AG04450 (cell line): ENCODE results near the gene PPM1L. TPM values are rescaled to one million over a fixed set of nuclear protein-coding genes. Genes with fewer than 3 reads are reported as not detected.
"Not testable (repeated sequence)": the region's sequence is repeated elsewhere in the genome, so short reads cannot be mapped to it uniquely, and the experiment has no call there.

Experiments
- CTCF ChIA-PET: fragments of 300-600, 350-600 bp; formaldehyde crosslinking; extraction: SDS; loops from one replicate; lab custom pipeline; 2022; ENCODE audit warnings: antibody characterized with exemption, inconsistent platforms; lab: Charles Lee
- POLR2A ChIA-PET: fragments of 350-600 bp; formaldehyde crosslinking; extraction: SDS; loops from one replicate; lab custom pipeline; 2021; ENCODE audit warnings: antibody characterized with exemption, inconsistent platforms; lab: Yijun Ruan, JAX
- DNase-seq: peaks from one replicate; pipeline ENCODE4 v3.0.0-alpha.2; 2011; ENCODE audit warnings: low read depth, low spot score
- H3K27ac ChIP-seq: one replicate; pipeline ENCODE4 v1.5.1; 2012; ENCODE audit warnings: low read depth, low read length, control low read depth
- H3K27me3 ChIP-seq: one replicate; pipeline ENCODE4 v1.6.0; 2012; ENCODE audit warnings: low read length; ENCODE audit not compliant: control insufficient read depth, insufficient read depth
- H3K4me3 ChIP-seq: 2 replicates; pipeline ENCODE4 v1.5.1; 2011; ENCODE audit warnings: mild to moderate bottlenecking, low read depth, low read length, control low read depth
- H3K9me3 ChIP-seq: 2 replicates; pipeline ENCODE4 v1.5.1; 2012; ENCODE audit warnings: low read length; ENCODE audit not compliant: control insufficient read depth, insufficient read depth
- CTCF ChIP-seq: IDR thresholded peaks from 2 replicates; pipeline ENCODE4 v1.5.1; 2011; ENCODE audit warnings: low read depth, low read length, control low read depth, inconsistent platforms
- polyA plus RNA-seq: library from polyadenylated mRNA; depleted of rRNA; stranded (reverse); fragments of >200 nt; gene quantifications from 2 replicates; pipeline ENCODE4 v1.2.3, GENCODE V29; 2011

Gene PPM1L
- polyA plus RNA-seq, 1 experiment, result 0.33 TPM

GRCh38 chr3:161025911-161026310 lies 269.9 kb downstream of the PPM1L start:
- POLR2A ChIA-PET, result no interaction called here
- Histone ChIP-seq H3K27me3 (no peaks in the 10 kb centered on the region), H3K27ac (no peak overlapping the region), H3K9me3 (0 out of 2 replicates have a peak, but pooled peaks cover 4% of the 10 kb centered on the region), H3K4me3 (no peak overlapping the region)
- CTCF ChIA-PET, result no interaction called here
- no peak for DNase-seq
- TF ChIP-seq CTCF, result no peak

DNA sequence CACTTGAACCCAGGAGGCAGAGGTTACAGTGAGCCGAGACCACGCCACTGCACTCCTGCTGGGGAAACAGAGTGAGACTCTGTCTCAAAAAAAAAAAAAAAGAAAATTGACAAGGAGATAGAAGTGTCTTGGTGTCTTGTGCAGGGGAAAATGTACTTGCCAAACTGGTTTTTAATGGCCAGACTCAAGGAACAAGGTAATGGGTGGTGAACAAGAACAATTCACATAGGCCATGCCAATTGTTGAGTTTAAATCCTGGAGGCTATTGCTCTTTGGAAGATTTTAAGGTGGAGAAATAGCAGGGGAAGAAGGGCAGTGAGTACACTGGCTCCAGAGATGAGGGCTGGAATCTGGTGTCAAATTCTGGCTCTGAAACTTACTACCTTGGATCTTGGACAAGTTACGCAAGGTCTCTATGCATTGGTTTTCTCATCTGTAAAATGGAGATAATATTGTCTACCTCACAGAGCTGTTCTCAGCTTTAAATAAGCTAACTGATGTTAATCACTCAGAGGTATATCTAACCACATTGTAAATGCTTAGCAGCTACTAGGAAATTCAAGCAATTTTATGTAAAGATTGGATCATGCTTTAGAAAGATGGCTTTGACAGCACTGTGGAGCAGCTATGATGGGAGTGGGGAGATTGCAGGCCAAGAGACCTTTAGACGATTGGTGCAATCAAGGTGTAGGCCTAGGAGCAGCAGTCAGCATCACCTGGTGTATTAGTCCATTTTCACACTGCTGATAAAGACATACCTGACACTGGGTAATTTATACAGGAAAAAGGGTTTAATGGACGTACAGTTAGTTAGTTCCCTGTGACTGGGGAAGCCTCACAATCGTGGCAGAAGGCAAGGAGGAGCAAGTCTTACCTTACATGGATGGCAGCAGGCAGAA lies 270.8 kb downstream of the PPM1L start:
- ChIA-PET CTCF (no interaction called here), POLR2A (no interaction called here)
- DNase-seq, result no peak
- Histone ChIP-seq H3K9me3 (0 out of 2 replicates have a peak, but pooled peaks cover 4% of the 10 kb centered on the region), H3K27ac (no peak overlapping the region), H3K4me3 (no peak overlapping the region), H3K27me3 (no peaks in the 10 kb centered on the region)
- TF ChIP-seq CTCF, result no peak

GRCh38 chr3:161028555-161029153 lies 272.6 kb downstream of the PPM1L start:
- no peak for DNase-seq
- 0 out of 2 replicates have a peak, but pooled peaks cover 4% of the 10 kb centered on the region for H3K9me3 ChIP-seq
- ChIA-PET CTCF (no interaction called here), POLR2A (no interaction called here)
- H3K27me3 ChIP-seq, result no peaks in the 10 kb centered on the region
- no peak for TF ChIP-seq CTCF
- H3K4me3 ChIP-seq, result no peak overlapping the region
- H3K27ac ChIP-seq, result no peak overlapping the region

- no peak for TF ChIP-seq CTCF
- POLR2A ChIA-PET, result no interaction called here
- Histone ChIP-seq H3K9me3 (no peaks in the 10 kb centered on the region), H3K27me3 (no peaks in the 10 kb centered on the region), H3K27ac (no peak overlapping the region), H3K4me3 (no peak overlapping the region)
- CTCF ChIA-PET, result no interaction called here
- no peak for DNase-seq
Observed at GRCh38 chr3:161031134-161031533, 275.1 kb downstream of the PPM1L start.

DNA sequence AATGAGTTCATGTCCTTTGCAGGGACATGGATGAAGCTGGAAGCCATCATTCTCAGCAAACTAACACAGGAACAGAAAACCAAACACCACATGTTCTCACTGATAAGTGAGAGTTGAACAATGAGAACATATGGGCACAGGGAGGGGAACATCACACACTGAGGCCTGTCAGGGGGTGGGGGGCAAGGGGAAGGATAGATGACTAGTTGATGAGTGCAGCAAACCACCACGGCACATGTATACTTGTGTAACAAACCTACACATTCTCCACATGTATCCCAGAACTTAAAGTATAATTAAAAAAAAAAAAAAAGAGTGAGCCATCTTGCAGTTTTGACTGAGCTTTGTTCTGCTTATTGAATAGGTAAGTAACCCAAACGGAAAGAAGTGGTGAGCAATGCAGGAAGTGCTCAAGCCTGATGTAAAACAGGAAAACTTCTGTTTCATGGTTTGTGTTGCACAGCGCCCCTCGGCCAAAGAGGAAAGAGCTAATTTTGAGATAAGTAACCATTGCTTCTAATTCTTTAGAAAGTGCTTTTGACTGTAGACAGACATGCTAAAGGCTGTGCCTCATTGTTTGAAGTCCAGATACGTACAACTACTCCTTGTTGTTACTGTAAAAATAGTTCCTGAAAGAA lies 279.0 kb downstream of the PPM1L start:
- H3K27ac ChIP-seq, CTCF ChIA-PET, POLR2A ChIA-PET, H3K27me3 ChIP-seq, DNase-seq, H3K4me3 ChIP-seq, H3K9me3 ChIP-seq: not testable (repeated sequence)
